GM12801 (cell line): Measurements from ENCODE around the gene FGF5.

Source experiments
- TF ChIP-seq, protein P1 (sequence below): IDR thresholded peaks from one replicate; pipeline ENCODE4 v1.5.1; 2011; ENCODE audit warnings: control low read depth; ENCODE audit not compliant: insufficient read length; ENCODE audit errors: extremely low read depth

FGF5 gene

DNA sequence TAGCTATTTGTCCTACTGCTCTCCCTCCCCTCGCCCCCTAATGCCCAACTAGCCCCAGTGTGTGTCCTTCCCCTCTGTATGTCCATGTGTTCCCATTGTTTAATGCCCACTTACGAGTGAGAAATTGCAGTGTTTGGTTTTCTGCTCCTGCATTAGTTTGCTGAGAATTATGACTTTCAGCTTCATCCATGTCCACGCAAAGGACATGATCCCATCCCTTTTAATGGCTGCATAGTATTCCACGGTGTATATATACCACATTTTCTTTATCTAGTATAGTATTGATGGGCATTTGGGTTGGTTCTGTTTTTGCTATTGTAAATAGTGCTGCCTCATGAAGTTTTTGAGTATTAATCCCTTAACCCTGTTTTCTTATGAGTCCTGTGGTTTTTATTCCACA is 35.4 kb downstream of the FGF5 start:
- TF ChIP-seq, protein P1, sequence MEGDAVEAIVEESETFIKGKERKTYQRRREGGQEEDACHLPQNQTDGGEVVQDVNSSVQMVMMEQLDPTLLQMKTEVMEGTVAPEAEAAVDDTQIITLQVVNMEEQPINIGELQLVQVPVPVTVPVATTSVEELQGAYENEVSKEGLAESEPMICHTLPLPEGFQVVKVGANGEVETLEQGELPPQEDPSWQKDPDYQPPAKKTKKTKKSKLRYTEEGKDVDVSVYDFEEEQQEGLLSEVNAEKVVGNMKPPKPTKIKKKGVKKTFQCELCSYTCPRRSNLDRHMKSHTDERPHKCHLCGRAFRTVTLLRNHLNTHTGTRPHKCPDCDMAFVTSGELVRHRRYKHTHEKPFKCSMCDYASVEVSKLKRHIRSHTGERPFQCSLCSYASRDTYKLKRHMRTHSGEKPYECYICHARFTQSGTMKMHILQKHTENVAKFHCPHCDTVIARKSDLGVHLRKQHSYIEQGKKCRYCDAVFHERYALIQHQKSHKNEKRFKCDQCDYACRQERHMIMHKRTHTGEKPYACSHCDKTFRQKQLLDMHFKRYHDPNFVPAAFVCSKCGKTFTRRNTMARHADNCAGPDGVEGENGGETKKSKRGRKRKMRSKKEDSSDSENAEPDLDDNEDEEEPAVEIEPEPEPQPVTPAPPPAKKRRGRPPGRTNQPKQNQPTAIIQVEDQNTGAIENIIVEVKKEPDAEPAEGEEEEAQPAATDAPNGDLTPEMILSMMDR, result no peak

DNA sequence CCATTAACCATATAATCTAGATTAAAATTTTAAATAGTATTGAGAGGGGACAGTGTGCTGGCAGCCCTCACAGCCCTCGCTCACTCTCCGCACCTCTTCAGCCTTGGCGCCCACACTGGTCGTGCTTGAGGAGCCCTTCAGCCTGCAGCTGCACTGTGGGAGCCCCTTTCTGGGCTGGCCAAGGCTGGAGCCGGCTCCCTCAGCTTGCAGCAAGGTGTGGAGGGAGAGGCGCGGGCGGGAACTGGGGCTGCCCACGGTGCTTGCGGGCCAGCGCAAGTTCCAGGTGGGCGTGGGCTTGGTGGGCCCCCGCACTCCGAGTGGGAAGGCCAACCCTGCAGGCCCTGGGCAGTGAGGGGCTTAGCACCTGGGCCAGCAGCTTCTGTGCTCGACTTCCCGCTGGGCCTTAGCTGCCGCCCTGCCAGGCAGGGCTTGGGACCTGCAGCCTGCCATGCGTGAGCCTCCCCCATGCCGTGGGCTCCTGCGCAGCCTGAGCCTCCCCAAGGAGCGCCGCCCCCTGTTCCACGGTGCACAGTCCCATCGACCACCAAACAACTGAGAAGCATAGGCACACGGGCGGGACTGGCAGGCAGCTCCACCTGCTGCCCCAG is 36.3 kb downstream of the FGF5 start:
- TF ChIP-seq, protein P1, result no peak

DNA sequence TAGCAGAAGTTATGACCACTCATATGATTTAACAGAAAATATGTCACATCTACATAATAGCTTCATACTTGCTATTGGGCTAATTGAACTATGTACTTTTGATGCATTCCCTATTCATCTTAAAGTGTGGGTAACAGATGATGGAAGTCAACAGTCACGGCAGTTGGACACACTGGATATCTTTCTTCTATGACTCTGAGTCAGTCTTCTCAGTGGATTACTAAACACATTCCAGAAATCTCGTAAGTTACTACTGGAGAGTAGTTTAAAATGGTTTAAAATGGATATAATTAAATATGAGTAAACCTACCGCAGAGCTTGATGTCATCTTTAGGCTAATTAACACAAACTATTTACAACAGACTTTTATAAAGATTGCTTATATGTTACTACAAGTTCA is 39.0 kb downstream of the FGF5 start:
- TF ChIP-seq, protein P1, result no peak

DNA sequence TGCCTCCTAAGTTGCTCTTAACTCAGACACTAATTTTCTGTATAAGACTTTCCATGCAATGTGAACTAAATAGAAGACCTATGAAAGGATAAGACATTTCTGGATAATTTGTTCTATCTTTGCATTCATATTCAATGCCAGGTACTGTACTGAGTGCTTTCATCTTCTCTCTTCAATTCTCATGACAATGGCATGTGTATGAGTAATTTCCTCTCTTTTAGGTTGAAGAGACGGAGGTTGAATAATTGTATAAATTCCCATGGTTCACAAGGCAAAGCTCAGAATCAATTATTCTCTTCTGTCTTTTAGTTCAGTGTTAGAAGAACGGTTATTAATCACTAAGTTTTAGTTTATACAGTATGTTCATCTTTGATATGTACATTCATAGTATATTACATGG is 39.8 kb downstream of the FGF5 start:
- TF ChIP-seq, protein P1, result no peak

DNA sequence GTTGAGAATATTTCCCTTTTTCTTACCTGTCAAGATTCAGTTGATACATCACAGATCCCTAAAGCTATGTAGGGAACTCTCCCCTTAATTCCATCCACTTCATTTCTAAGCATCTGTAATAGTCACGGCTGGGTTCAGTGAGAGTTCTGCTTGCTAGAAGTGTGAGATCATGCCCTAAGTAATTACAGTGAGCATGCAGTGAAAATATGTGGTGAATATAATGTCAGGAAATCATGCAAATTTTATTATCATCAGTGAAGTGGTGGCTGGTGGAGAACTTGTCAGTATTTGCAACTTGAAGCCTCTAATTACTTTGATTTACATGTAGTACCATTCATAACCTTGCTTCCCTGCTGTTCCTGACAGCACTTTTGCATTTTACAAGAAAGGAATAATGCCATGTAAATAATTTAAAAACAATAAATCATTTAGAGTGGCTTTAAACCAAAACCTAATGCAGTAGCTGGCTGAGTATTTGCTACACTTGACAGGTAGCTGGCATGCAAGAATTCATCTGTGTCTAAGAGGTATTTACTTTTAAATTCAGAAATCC is 40.8 kb downstream of the FGF5 start:
- TF ChIP-seq, protein P1, result no peak

DNA sequence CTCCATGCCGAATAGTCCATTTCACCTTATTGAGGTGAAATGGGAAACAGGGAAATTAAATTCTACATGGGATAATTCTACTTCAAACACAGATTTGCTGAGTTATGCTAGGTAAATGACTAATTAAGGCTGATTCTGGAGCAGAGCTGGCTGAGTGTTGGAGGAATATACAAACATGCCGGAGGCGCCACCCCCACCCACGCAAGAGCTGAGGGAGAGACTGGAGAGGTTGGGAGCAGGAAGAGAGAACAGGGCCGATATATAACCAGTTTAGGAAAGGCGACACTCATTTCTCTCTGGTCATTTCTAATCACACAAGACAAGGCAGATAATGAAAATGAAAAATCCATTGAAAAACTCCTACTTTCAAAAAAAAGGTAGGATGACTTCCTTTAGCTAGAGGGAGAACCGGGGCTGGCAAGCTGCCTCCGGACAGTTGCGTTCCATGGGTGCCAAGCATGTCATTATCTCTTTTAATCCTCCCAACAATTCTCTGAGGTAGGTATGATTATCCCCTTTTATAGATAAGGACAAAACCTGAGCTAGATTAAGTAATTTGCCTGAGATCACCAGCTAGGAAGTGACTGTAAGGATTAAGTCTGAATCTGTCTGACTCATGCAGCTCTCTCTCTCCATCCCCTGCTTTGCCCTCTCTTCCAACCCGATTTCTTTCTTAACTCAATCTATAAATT is 41.5 kb downstream of the FGF5 start:
- TF ChIP-seq, protein P1, result no peak

DNA sequence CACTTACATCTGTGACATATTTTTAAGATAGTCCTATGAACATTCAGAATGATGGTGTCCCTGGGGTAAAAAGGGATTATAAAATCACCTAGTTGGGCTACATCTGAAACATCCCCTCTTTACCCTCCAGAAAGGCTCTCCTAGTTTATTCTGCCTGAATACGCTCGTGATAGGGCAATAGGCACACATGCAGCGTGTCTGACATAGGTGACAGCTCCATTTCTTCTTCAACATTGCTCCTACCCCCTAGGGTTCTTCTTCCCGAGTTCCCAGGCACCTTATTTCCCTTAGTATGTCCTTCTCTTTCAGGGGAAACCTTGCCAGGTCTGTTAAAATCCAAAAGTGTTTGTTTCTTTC is 42.0 kb downstream of the FGF5 start:
- TF ChIP-seq, protein P1, result no peak
